Mesendoderm (in vitro differentiated cells): Measurements from ENCODE around the gene TMCC3.

Experiments
- DNase-seq: peaks from one replicate; pipeline ENCODE4 v3.0.0; 2013
- H2AK5ac ChIP-seq: 2 replicates; pipeline ENCODE4 v1.6.1; 2013; ENCODE audit warnings: low read length, inconsistent platforms
- H2BK120ac ChIP-seq: 2 replicates; pipeline ENCODE4 v1.6.1; 2013; ENCODE audit warnings: low read depth, mild to moderate bottlenecking, low read length, moderate library complexity, mixed read lengths
- H2BK15ac ChIP-seq: replicated peaks from 2 replicates; pipeline ENCODE4 v1.6.1; 2013; ENCODE audit warnings: low read depth, mild to moderate bottlenecking, moderate library complexity
- H2BK5ac ChIP-seq: 2 replicates; pipeline ENCODE4 v1.6.1; 2013; ENCODE audit warnings: low read length, inconsistent platforms
- H3K18ac ChIP-seq: 2 replicates; pipeline ENCODE4 v1.6.1; 2013; ENCODE audit warnings: mild to moderate bottlenecking, low read length, mixed read lengths
- H3K23ac ChIP-seq: one replicate; pipeline ENCODE4 v1.6.1; 2013; ENCODE audit warnings: low read length
- H3K27ac ChIP-seq: 2 replicates; pipeline ENCODE4 v1.5.1; 2013; ENCODE audit warnings: low read depth, mild to moderate bottlenecking, inconsistent platforms, low read length, moderate library complexity
- H3K27me3 ChIP-seq: 2 replicates; pipeline ENCODE4 v1.6.1; 2013; ENCODE audit warnings: low read length, control low read depth, mild to moderate bottlenecking, inconsistent platforms; ENCODE audit not compliant: insufficient read depth, poor library complexity
- H3K36me3 ChIP-seq: 2 replicates; pipeline ENCODE4 v1.6.1; 2013; ENCODE audit warnings: low read length, inconsistent platforms; ENCODE audit not compliant: control insufficient read depth, insufficient read depth
- H3K4ac ChIP-seq: one replicate; pipeline ENCODE4 v1.6.1; 2013; ENCODE audit warnings: low read depth, mild to moderate bottlenecking, low read length, moderate library complexity
- H3K4me1 ChIP-seq: 2 replicates; pipeline ENCODE4 v1.6.1; 2013; ENCODE audit warnings: low read depth, low read length, inconsistent platforms; ENCODE audit not compliant: control insufficient read depth
- H3K4me2 ChIP-seq: 2 replicates; pipeline ENCODE4 v1.6.1; 2013; ENCODE audit warnings: low read length
- H3K4me3 ChIP-seq: 2 replicates; pipeline ENCODE4 v1.5.1; 2013; ENCODE audit warnings: mild to moderate bottlenecking, low read length
- H3K56ac ChIP-seq: one replicate; pipeline ENCODE4 v1.6.1; 2013; ENCODE audit warnings: low read length
- H3K79me1 ChIP-seq: 2 replicates; pipeline ENCODE4 v1.6.1; 2013; ENCODE audit warnings: low read length, inconsistent platforms
- H3K79me2 ChIP-seq: 2 replicates; pipeline ENCODE4 v1.6.1; 2013; ENCODE audit warnings: mild to moderate bottlenecking, low read length; ENCODE audit not compliant: control insufficient read depth, insufficient read depth
- H3K9ac ChIP-seq: 2 replicates; pipeline ENCODE4 v1.6.1; 2013; ENCODE audit warnings: low read length, inconsistent platforms
- H4K5ac ChIP-seq: one replicate; pipeline ENCODE4 v1.6.1; 2013; ENCODE audit warnings: low read length
- H4K8ac ChIP-seq: one replicate; pipeline ENCODE4 v1.6.1; 2013; ENCODE audit warnings: low read depth, mild to moderate bottlenecking, control low read depth, low read length, moderate library complexity
- WGBS: extraction: QIAGEN DNeasy Blood & Tissue Kit; methylation state at CpG from one replicate; pipeline ENCODE4 v1.1.7; 2013; ENCODE audit warnings: low lambda C conversion rate, missing lambda C conversion rate; ENCODE audit not compliant: insufficient coverage; ENCODE audit errors: extremely low coverage; 5-methylcytosine and 5-hydroxymethylcytosine counted together

Gene TMCC3

GRCh38 chr12:94640134-94640928, 10.0 kb downstream of the TMCC3 start:
- Histone ChIP-seq H3K4me3 (no peak overlapping the region), H3K4me2 (no peak overlapping the region), H3K36me3 (no peaks in the 10 kb centered on the region), H3K4me1 (no peaks in the 10 kb centered on the region), H3K79me2 (no peaks in the 10 kb centered on the region), H2BK15ac (no peak overlapping the region), H2AK5ac (no peak overlapping the region), H2BK120ac (no peak overlapping the region), H3K56ac (no peak overlapping the region), H3K4ac (no peak overlapping the region), H3K79me1 (no peaks in the 10 kb centered on the region), H4K5ac (no peak overlapping the region), H3K23ac (no peak overlapping the region), H2BK5ac (no peak overlapping the region), H3K9ac (no peak overlapping the region), H3K27ac (no peak overlapping the region), H3K27me3 (no peaks in the 10 kb centered on the region), H4K8ac (no peak overlapping the region), H3K18ac (no peak overlapping the region)
- DNase-seq, result no peak
- WGBS, result no CpG with 5 or more reads among the region's 10 CpGs

GRCh38 chr12:94638521-94638920, 11.8 kb downstream of the TMCC3 start:
- no peak overlapping the region for H4K8ac ChIP-seq
- no peaks in the 10 kb centered on the region for H3K79me2 ChIP-seq
- H3K23ac ChIP-seq, result no peak overlapping the region
- no peak overlapping the region for H2BK5ac ChIP-seq
- H3K79me1 ChIP-seq, result no peaks in the 10 kb centered on the region
- no peak overlapping the region for H2BK120ac ChIP-seq
- no peak overlapping the region for H3K56ac ChIP-seq
- H3K27ac ChIP-seq, result no peak overlapping the region
- no peak for DNase-seq
- no peak overlapping the region for H3K9ac ChIP-seq
- no peak overlapping the region for H3K18ac ChIP-seq
- H3K4me3 ChIP-seq, result no peak overlapping the region
- H3K4ac ChIP-seq, result no peak overlapping the region
- H2BK15ac ChIP-seq, result no peak overlapping the region
- H3K36me3 ChIP-seq, result no peaks in the 10 kb centered on the region
- no peaks in the 10 kb centered on the region for H3K27me3 ChIP-seq
- no CpG with 5 or more reads among the region's 1 CpG for WGBS
- H2AK5ac ChIP-seq, result no peak overlapping the region
- H3K4me2 ChIP-seq, result no peak overlapping the region
- no peaks in the 10 kb centered on the region for H3K4me1 ChIP-seq
- H4K5ac ChIP-seq, result no peak overlapping the region

GRCh38 chr12:94637390-94638113, 12.8 kb downstream of the TMCC3 start:
- no peak overlapping the region for H4K5ac ChIP-seq
- H3K27me3 ChIP-seq, result no peaks in the 10 kb centered on the region
- no peak overlapping the region for H3K9ac ChIP-seq
- H3K4me3 ChIP-seq, result no peak overlapping the region
- no CpG with 5 or more reads among the region's 4 CpGs for WGBS
- H3K27ac ChIP-seq, result no peak overlapping the region
- no peak for DNase-seq
- no peak overlapping the region for H3K18ac ChIP-seq
- no peak overlapping the region for H2BK15ac ChIP-seq
- no peak overlapping the region for H3K4ac ChIP-seq
- no peaks in the 10 kb centered on the region for H3K79me2 ChIP-seq
- H4K8ac ChIP-seq, result no peak overlapping the region
- no peak overlapping the region for H2AK5ac ChIP-seq
- no peak overlapping the region for H2BK120ac ChIP-seq
- H2BK5ac ChIP-seq, result no peak overlapping the region
- no peaks in the 10 kb centered on the region for H3K4me1 ChIP-seq
- no peaks in the 10 kb centered on the region for H3K79me1 ChIP-seq
- no peak overlapping the region for H3K23ac ChIP-seq
- H3K4me2 ChIP-seq, result no peak overlapping the region
- H3K56ac ChIP-seq, result no peak overlapping the region
- H3K36me3 ChIP-seq, result no peaks in the 10 kb centered on the region

- Histone ChIP-seq H3K4me1 (no peaks in the 10 kb centered on the region), H3K23ac (no peak overlapping the region), H3K4me2 (no peak overlapping the region), H2BK5ac (no peak overlapping the region), H3K79me1 (no peaks in the 10 kb centered on the region), H2BK15ac (no peak overlapping the region), H3K27me3 (no peaks in the 10 kb centered on the region), H3K56ac (no peak overlapping the region), H3K4me3 (no peak overlapping the region), H3K9ac (no peak overlapping the region), H2BK120ac (no peak overlapping the region), H3K36me3 (no peaks in the 10 kb centered on the region), H3K79me2 (no peaks in the 10 kb centered on the region), H3K27ac (no peak overlapping the region), H4K5ac (no peak overlapping the region), H3K4ac (no peak overlapping the region), H4K8ac (no peak overlapping the region), H2AK5ac (no peak overlapping the region), H3K18ac (no peak overlapping the region)
- WGBS, result no CpG with 5 or more reads among the region's 3 CpGs
- DNase-seq, result no peak
These were observed 13.8 kb downstream of the TMCC3 start for GRCh38 chr12:94636462-94637085.

- WGBS, result no CpG with 5 or more reads among the region's 2 CpGs
- DNase-seq, result no peak
- Histone ChIP-seq H3K27ac (no peak overlapping the region), H3K27me3 (no peaks in the 10 kb centered on the region), H2BK5ac (no peak overlapping the region), H3K36me3 (no peaks in the 10 kb centered on the region), H3K4me2 (no peak overlapping the region), H3K18ac (no peak overlapping the region), H2BK15ac (no peak overlapping the region), H3K9ac (no peak overlapping the region), H3K79me1 (no peaks in the 10 kb centered on the region), H3K4me3 (no peak overlapping the region), H2AK5ac (no peak overlapping the region), H3K4ac (no peak overlapping the region), H2BK120ac (no peak overlapping the region), H3K56ac (no peak overlapping the region), H3K23ac (no peak overlapping the region), H4K5ac (no peak overlapping the region), H3K4me1 (no peaks in the 10 kb centered on the region), H3K79me2 (no peaks in the 10 kb centered on the region), H4K8ac (no peak overlapping the region)
These were observed 15.6 kb downstream of the TMCC3 start for GRCh38 chr12:94634717-94635116.
